Esophagus squamous epithelium (tissue), 5 donors: Measurements from ENCODE around the gene CARF. TPM values are rescaled to one million over a fixed set of nuclear protein-coding genes. Genes with fewer than 3 reads are reported as not detected.
"Not testable (repeated sequence)": the region's sequence is repeated elsewhere in the genome, so short reads cannot be mapped to it uniquely, and the experiment has no call there.

Source experiments
- DNase-seq: peaks from one replicate; lab custom pipeline; 2025; lab: John Stamatoyannopoulos, UW
- H3K27ac ChIP-seq, 4 donors: fragments of 200-600 bp; sonication (generic); one replicate each; pipeline ENCODE4 v1.5.1; 2016 to 2019; ENCODE audit warnings: mild to moderate bottlenecking in 1 of 4
- H3K27me3 ChIP-seq, 4 donors: fragments of 200-600 bp; sonication (generic); 1 replicate in 3 of 4; 2 replicates in 1 of 4; pipeline versions ENCODE4 v1.5.1 to v1.6.0; 2017 to 2021; ENCODE audit warnings: antibody characterized with exemption in 1 of 4
- H3K36me3 ChIP-seq, 3 donors: fragments of 200-600 bp; sonication (generic); one replicate each; pipeline ENCODE4 v1.5.1; 2016 to 2019
- H3K4me1 ChIP-seq, 3 donors: fragments of 200-600 bp; sonication (generic); one replicate each; pipeline ENCODE4 v1.5.1; 2017 to 2019
- H3K4me3 ChIP-seq, 4 donors: fragments of 200-600 bp; sonication (generic); 1 replicate in 3 of 4; 2 replicates in 1 of 4; pipeline ENCODE4 v1.5.1; 2016 to 2019; ENCODE audit warnings: mild to moderate bottlenecking in 2 of 4, moderate library complexity in 1 of 4
- H3K9me3 ChIP-seq, 3 donors: fragments of 200-600 bp; sonication (generic); one replicate each; pipeline ENCODE4 v1.5.1; 2016 to 2019
- POLR2A ChIP-seq, 4 donors: fragments of 450-650 bp; IDR thresholded peaks; one replicate each; pipeline ENCODE4 v1.6.1; 2017; ENCODE audit warnings: antibody characterized with exemption in 4 of 4, mild to moderate bottlenecking in 4 of 4, moderate library complexity in 3 of 4
- WGBS, 2 donors: methylation state at CpG; one replicate each; pipeline ENCODE4 v1.1.5; 2018; 5-methylcytosine and 5-hydroxymethylcytosine counted together
- intact Hi-C: fragments of 100-400 bp; cut with DNase I; formaldehyde crosslinking; loops from one replicate; pipeline ENCODE4 v1.15.0; 2022
- total RNA-seq, 4 donors: library from RNA; depleted of rRNA; stranded (reverse); fragments of >200 nt; gene quantifications; one replicate each; pipeline ENCODE4 v1.1.0, GENCODE V29; 2016
- TF ChIP-seq, protein P1 (sequence below), 6 experiments: fragments of 450-650 bp in 4 of 6; fragments of 200-600 bp in 2 of 6; sonication (generic) in 2 of 6; IDR thresholded peaks; one replicate each; pipeline ENCODE4 v1.5.1; 2016 to 2019; ENCODE audit warnings: antibody characterized with exemption in 6 of 6, mild to moderate bottlenecking in 4 of 6, moderate library complexity in 4 of 6
- donor health status: DM: yes; HTN: yes; CAD: no.

The CARF gene
- total RNA-seq, 4 donors from 2014 or later: 2.4 to 11.6 (median 3.7) TPM

DNA sequence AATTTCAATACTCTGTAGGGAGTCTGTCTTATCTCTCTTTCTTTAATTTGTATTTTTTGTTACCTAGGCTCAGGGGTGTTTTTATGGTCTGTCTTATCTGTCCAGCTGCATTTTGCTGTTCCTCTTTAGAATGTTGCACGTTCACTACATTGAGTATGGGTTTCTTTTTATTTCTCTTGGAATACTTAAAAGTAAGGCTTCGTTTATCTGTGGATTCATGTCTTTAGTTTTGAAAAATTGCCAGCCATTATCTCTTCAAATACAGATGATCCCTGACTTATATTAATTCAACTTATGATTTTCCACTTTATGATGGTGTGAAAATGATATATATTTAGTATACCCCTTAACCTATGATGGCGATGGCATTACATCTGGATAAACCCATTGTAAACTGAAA is 26.9 kb downstream of the CARF start:
- DNase-seq: no peak
- H3K4me3 ChIP-seq: no peak overlapping the region
- 97% methylated on average over 3 of the region's 3 CpGs for WGBS, 2 donors
- no peaks in the 10 kb centered on the region for H3K4me1 ChIP-seq
- H3K27ac ChIP-seq: no peak overlapping the region
- peaks cover 0 to 67% (median 0%) of the 10 kb centered on the region in 3 donors for H3K36me3 ChIP-seq
- TF ChIP-seq, protein P1, sequence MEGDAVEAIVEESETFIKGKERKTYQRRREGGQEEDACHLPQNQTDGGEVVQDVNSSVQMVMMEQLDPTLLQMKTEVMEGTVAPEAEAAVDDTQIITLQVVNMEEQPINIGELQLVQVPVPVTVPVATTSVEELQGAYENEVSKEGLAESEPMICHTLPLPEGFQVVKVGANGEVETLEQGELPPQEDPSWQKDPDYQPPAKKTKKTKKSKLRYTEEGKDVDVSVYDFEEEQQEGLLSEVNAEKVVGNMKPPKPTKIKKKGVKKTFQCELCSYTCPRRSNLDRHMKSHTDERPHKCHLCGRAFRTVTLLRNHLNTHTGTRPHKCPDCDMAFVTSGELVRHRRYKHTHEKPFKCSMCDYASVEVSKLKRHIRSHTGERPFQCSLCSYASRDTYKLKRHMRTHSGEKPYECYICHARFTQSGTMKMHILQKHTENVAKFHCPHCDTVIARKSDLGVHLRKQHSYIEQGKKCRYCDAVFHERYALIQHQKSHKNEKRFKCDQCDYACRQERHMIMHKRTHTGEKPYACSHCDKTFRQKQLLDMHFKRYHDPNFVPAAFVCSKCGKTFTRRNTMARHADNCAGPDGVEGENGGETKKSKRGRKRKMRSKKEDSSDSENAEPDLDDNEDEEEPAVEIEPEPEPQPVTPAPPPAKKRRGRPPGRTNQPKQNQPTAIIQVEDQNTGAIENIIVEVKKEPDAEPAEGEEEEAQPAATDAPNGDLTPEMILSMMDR (IDR thresholded peaks at IDR 0.05): no peak
- TF ChIP-seq POLR2A (IDR thresholded peaks at IDR 0.05): no peak
- no peaks in the 10 kb centered on the region for H3K9me3 ChIP-seq
- no peaks in the 10 kb centered on the region for H3K27me3 ChIP-seq
- intact Hi-C loops: no loop called here

DNA sequence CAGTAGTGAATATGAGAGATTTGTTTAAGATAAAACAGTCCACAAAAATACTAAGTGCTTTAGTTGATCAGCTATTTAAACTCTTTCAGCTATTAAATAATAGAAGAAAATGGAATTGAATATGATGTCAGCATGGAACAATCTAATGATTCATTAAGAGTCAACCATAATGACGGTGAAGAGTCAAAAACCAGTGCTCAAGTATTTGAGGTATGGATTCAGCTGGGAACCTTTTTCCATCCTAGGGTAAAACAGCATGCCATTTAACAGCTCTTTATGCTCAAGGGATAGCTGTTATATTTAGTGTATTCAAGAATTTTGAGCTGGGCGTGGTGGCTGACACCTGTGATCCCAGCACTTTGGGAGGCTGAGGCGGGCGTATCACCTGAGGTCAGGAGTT is 29.7 kb downstream of the CARF start:
- Histone ChIP-seq H3K27ac (no peak overlapping the region), H3K36me3 (peaks cover 0 to 77% (median 0%) of the 10 kb centered on the region in 3 donors), H3K4me3 (no peak overlapping the region), H3K9me3 (no peaks in the 10 kb centered on the region), H3K4me1 (no peaks in the 10 kb centered on the region), H3K27me3 (no peaks in the 10 kb centered on the region)
- intact Hi-C loops: no loop called here
- DNase-seq: no peak
- 85 to 96% methylated on average over 4 of the region's 4 CpGs for WGBS, 2 donors
- no peak for TF ChIP-seq POLR2A (IDR thresholded peaks at IDR 0.05)

DNA sequence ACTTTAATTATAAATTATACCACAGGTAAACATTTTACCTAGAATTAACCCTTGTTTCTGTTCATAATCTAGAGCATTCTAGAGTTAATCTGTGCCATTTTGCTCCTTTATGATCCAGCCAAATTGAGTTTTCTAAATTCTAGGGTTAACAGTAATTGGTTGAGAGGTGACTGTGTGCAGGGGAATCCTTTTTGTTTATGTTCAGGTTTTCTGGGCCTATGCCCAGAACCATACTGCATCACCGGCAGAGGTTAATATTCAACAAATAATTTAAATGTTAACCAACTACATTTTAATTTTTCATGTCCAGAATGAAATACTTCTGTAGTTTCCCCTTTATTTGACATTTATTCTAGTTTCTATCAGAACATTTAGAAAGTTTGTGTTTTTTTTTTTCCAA is 32.3 kb downstream of the CARF start:
- peaks cover 0 to 6% (median 5%) of the 10 kb centered on the region in 3 donors for H3K9me3 ChIP-seq
- H3K36me3 ChIP-seq: peaks cover 0 to 61% (median 0%) of the 10 kb centered on the region in 3 donors
- no peak for DNase-seq
- WGBS, 2 donors: 41 to 44% methylated on average over 1 of the region's 1 CpG
- H3K27me3 ChIP-seq: no peaks in the 10 kb centered on the region
- H3K4me3 ChIP-seq: no peak overlapping the region
- no peak for TF ChIP-seq POLR2A (IDR thresholded peaks at IDR 0.05)
- TF ChIP-seq, protein P1 (IDR thresholded peaks at IDR 0.05): no peak
- H3K4me1 ChIP-seq: no peaks in the 10 kb centered on the region
- intact Hi-C loops: no loop called here
- H3K27ac ChIP-seq: no peak overlapping the region

DNA sequence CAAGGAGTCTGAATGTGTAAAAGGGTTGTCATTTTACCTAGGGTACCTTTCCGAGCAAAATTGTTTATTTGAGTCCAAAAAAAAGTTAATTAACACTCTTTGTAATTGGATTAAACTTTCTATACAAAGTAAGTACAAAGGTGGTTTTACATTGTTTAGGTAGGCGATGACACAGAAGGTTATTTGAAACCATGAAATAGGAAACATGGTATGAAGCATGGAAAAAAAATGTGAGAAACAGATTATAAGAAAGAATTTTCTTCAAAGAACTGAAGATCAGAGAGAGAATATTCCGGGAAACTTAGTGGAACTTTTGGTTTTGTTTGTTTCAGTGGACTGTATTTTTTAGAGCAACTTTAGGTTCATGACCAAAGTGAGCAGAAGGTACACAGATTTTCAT is 32.7 kb downstream of the CARF start:
- intact Hi-C loops: no loop called here
- WGBS, 2 donors: 76 to 78% methylated on average over 3 of the region's 3 CpGs

DNA sequence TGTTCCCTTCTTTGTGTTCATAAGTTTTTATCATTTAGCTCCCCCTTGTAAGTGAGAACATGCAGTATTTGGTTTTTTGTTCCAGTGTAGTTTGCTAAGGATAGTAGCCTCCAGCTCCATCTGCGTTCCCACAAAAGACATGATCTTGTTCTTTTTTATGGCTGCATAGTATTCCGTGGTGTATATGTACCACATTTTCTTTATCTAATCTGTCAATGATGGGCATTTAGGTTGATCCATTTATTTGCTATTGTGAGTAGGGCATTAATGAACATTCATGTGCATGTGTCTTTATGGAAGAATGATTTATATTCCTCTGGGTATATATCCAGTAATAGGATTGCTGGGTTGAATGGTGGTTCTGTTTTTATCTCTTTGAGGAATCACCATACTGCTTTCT is 33.4 kb downstream of the CARF start:
- Histone ChIP-seq H3K9me3 (peaks cover 0 to 6% (median 5%) of the 10 kb centered on the region in 3 donors), H3K36me3 (peaks cover 0 to 50% (median 0%) of the 10 kb centered on the region in 3 donors), H3K4me1 (no peaks in the 10 kb centered on the region), H3K4me3 (no peak overlapping the region), H3K27me3 (no peaks in the 10 kb centered on the region), H3K27ac (no peak overlapping the region)
- TF ChIP-seq, protein P1 (IDR thresholded peaks at IDR 0.05): no peak
- no peak for TF ChIP-seq POLR2A (IDR thresholded peaks at IDR 0.05)
- intact Hi-C loops: no loop called here
- 98 to 100% methylated on average over 2 of the region's 2 CpGs for WGBS, 2 donors
- no peak for DNase-seq

More for the DNA sequence above, 32.7 kb downstream of the CARF start:
- no peak for TF ChIP-seq POLR2A (IDR thresholded peaks at IDR 0.05)
- TF ChIP-seq, protein P1 (IDR thresholded peaks at IDR 0.05): no peak
- Histone ChIP-seq H3K9me3 (peaks cover 0 to 6% (median 5%) of the 10 kb centered on the region in 3 donors), H3K27ac (no peak overlapping the region), H3K27me3 (no peaks in the 10 kb centered on the region), H3K4me1 (no peaks in the 10 kb centered on the region), H3K4me3 (no peak overlapping the region), H3K36me3 (peaks cover 0 to 57% (median 0%) of the 10 kb centered on the region in 3 donors)
- DNase-seq: no peak

DNA sequence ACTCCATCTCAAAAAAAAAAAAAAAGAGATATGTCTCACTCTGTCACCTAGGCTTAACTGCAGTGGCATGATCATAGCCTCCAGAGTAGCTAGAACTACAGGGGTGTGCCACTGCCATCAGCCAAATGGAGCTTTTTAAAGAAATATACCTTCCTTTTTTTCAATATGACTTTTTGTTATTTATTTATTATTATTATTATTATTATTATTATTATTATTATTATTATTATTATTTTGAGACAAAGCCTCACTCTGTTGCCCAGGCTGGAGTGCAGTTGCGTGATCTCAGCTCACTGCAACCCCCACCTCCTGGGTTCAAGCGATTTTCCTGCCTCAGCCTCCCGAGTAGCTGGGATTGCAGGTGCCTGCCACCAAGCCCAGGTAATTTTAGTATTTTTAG is 37.3 kb downstream of the CARF start:
- H3K4me3 ChIP-seq, H3K4me1 ChIP-seq, H3K9me3 ChIP-seq, DNase-seq, H3K27ac ChIP-seq, H3K27me3 ChIP-seq, intact Hi-C loops: not testable (repeated sequence)
- WGBS, 2 donors: 95 to 100% methylated on average over 2 to 3 of the region's 3 CpGs
- peaks cover 0 to 51% (median 0%) of the 10 kb centered on the region in 3 donors for H3K36me3 ChIP-seq
